K562 (cell line): ENCODE results near the gene POLR1A. TPM values are rescaled to one million over a fixed set of nuclear protein-coding genes. Genes with fewer than 3 reads are reported as not detected.
A peak's percentile ranks its signal among the peaks of the same experiment; 100 is the strongest.

Source experiments
- ATAC-seq: fragments of 200-7000 bp; cut with Tn5 transposase; 3 replicates; pipeline ENCODE4 v1.9.1; 2020; ENCODE audit warnings: moderate library complexity
- BruUV-seq: library from RNA; stranded (reverse); fragments of 400-500 nt; replicated peaks from 2 replicates; lab custom pipeline; 2021; lab: Mats Ljungman, UMichigan
- CTCF ChIA-PET: fragments of 300-600 bp; formaldehyde crosslinking; extraction: SDS; loops from one replicate; lab custom pipeline; 2021; ENCODE audit warnings: low intra/inter-chr PET ratio; lab: Yijun Ruan, JAX
- POLR2A ChIA-PET: fragments of 300-600, 350-650 bp; sonication (Branson Sonifier 250); formaldehyde crosslinking; extraction: SDS; loops from one replicate; lab custom pipeline; 2021; ENCODE audit warnings: antibody characterized with exemption, inconsistent platforms; lab: Yijun Ruan, JAX
- DNase-seq, 4 experiments: peaks; one replicate each; pipeline versions ENCODE4 v3.0.0 to v3.0.0-alpha.2; 2011 to 2018; ENCODE audit warnings: low spot score in 3 of 4, mixed read lengths in 3 of 4; ENCODE audit errors: extremely low read depth in 1 of 4
- FAIRE-seq: peaks from 2 replicates; lab custom pipeline; 2011; peaks lifted over from hg19 to GRCh38; lab: Jason Lieb, UNC
- H2AFZ ChIP-seq: 2 replicates; pipeline ENCODE4 v1.6.0; 2011; ENCODE audit warnings: low read depth, low read length, control low read depth, inconsistent platforms
- H3K27ac ChIP-seq: fragments of 200-600 bp; 3 replicates; pipeline ENCODE4 v1.8.0; 2011; ENCODE audit warnings: low read depth, mild to moderate bottlenecking, control low read depth, inconsistent platforms, low read length, moderate library complexity, mixed read lengths; ENCODE audit errors: extremely low read depth
- H3K27me3 ChIP-seq, 2 experiments: fragments of 300-600 bp in 1 of 2; 2 replicates in 1 of 2; 3 replicates in 1 of 2; pipeline versions ENCODE4 v1.6.0 to v1.8.0; 2011; ENCODE audit warnings: inconsistent platforms in 2 of 2, low read length in 2 of 2, mild to moderate bottlenecking in 1 of 2, mixed read lengths in 1 of 2, moderate library complexity in 1 of 2; ENCODE audit not compliant: control insufficient read depth in 2 of 2, insufficient read depth in 2 of 2
- H3K36me3 ChIP-seq: fragments of 300-600 bp; 3 replicates; pipeline ENCODE4 v1.8.0; 2011; ENCODE audit warnings: mild to moderate bottlenecking, low read length, inconsistent platforms; ENCODE audit not compliant: control insufficient read depth, insufficient read depth
- H3K4me1 ChIP-seq, 2 experiments: fragments of 200-600 bp in 1 of 2; replicated peaks in 1 of 2; 2 replicates in 1 of 2; 3 replicates in 1 of 2; pipeline versions ENCODE4 v1.5.1 to v1.8.0; 2011; ENCODE audit warnings: inconsistent platforms in 2 of 2, low read length in 2 of 2, mild to moderate bottlenecking in 1 of 2, mixed read lengths in 1 of 2, moderate library complexity in 1 of 2; ENCODE audit not compliant: control insufficient read depth in 2 of 2, insufficient read depth in 2 of 2
- H3K4me2 ChIP-seq: 2 replicates; pipeline ENCODE4 v1.6.1; 2011; ENCODE audit warnings: low read length, control low read depth, inconsistent platforms, mixed read lengths; ENCODE audit not compliant: insufficient read depth
- H3K4me3 ChIP-seq: fragments of 200-600 bp; sonication (generic), shearing (Covaris generic); 2 replicates; pipeline ENCODE4 v1.5.1; 2016; ENCODE audit warnings: control low read depth, inconsistent platforms
- H3K79me2 ChIP-seq: fragments of 200-600 bp; 3 replicates; pipeline ENCODE4 v1.8.0; 2011; ENCODE audit warnings: low read length, inconsistent platforms; ENCODE audit not compliant: control insufficient read depth, insufficient read depth
- H3K9ac ChIP-seq, 2 experiments: 2 replicates each; pipeline versions ENCODE4 v1.6.0 to v1.6.1; 2011; ENCODE audit warnings: low read depth in 2 of 2, low read length in 2 of 2, control low read depth in 1 of 2, inconsistent platforms in 1 of 2, mild to moderate bottlenecking in 1 of 2, mixed read lengths in 1 of 2; ENCODE audit not compliant: insufficient read depth in 1 of 2
- H3K9me1 ChIP-seq: one replicate; pipeline ENCODE4 v1.6.0; 2011; ENCODE audit warnings: inconsistent platforms, mild to moderate bottlenecking, low read length, moderate library complexity; ENCODE audit not compliant: control insufficient read depth, insufficient read depth
- H3K9me3 ChIP-seq: replicated peaks from 2 replicates; pipeline ENCODE4 v1.5.1; 2011; ENCODE audit warnings: low read depth, low read length, inconsistent platforms; ENCODE audit not compliant: control insufficient read depth, insufficient read depth
- H4K20me1 ChIP-seq: replicated peaks from 2 replicates; pipeline ENCODE4 v1.6.1; 2011; ENCODE audit warnings: low read length, inconsistent platforms, mixed read lengths; ENCODE audit not compliant: control insufficient read depth, insufficient read depth
- CHD2 ChIP-seq: IDR thresholded peaks from 2 replicates; pipeline ENCODE4 v1.6.1; 2011; ENCODE audit warnings: low read depth, low read length
- DNMT1 ChIP-seq: fragments of 450-650 bp; IDR thresholded peaks from 2 replicates; pipeline ENCODE4 v1.6.1; 2016; ENCODE audit warnings: antibody characterized with exemption, mild to moderate bottlenecking
- HMG20B ChIP-seq: fragments of 250-450 bp; sonication (Bioruptor Pico); IDR thresholded peaks from 2 replicates; pipeline ENCODE4 v1.5.0; 2021; ENCODE audit warnings: mild to moderate bottlenecking
- NFRKB ChIP-seq: fragments of 450-650 bp; IDR thresholded peaks from 2 replicates; pipeline ENCODE4 v1.6.1; 2016; ENCODE audit warnings: low read depth
- POLR2A ChIP-seq: fragments of 450-650 bp; conservative IDR thresholded peaks from 2 replicates; pipeline ENCODE4 v1.6.1; 2016
- POLR2AphosphoS5 ChIP-seq: IDR thresholded peaks from 2 replicates; pipeline ENCODE4 v1.6.1; 2011; ENCODE audit warnings: mild to moderate bottlenecking, low read depth, low read length, moderate library complexity; ENCODE audit not compliant: control insufficient read depth, insufficient read depth
- POLR2G ChIP-seq: fragments of 200-400 bp; formaldehyde crosslinking; IDR thresholded peaks from 2 replicates; pipeline ENCODE4 v1.6.1; 2017; ENCODE audit warnings: low read depth, mild to moderate bottlenecking, antibody characterized with exemption, low read length, moderate library complexity
- SMARCE1 ChIP-seq: fragments of 450-650 bp; IDR thresholded peaks from 2 replicates; pipeline ENCODE4 v1.7.1; 2016; ENCODE audit warnings: mild to moderate bottlenecking
- U2AF2 ChIP-seq: fragments of 200-400 bp; formaldehyde crosslinking; optimal IDR thresholded peaks from 2 replicates; pipeline ENCODE3; 2017; ENCODE audit warnings: low read depth, mild to moderate bottlenecking, low read length
- YBX1 ChIP-seq: fragments of 450-650 bp; IDR thresholded peaks from 2 replicates; pipeline ENCODE4 v1.7.1; 2016; ENCODE audit warnings: mild to moderate bottlenecking
- ZNF695 ChIP-seq: fragments of 450-650 bp; formaldehyde crosslinking; IDR thresholded peaks from 2 replicates; pipeline ENCODE4 v1.4.0; 2020; ENCODE audit warnings: mild to moderate bottlenecking, moderate library complexity
- WGBS: fragments of 100-300 bp; shearing (Covaris generic); methylation state at CpG from one replicate; pipeline ENCODE4 v1.1.6; 2016; ENCODE audit warnings: low coverage, mixed read lengths; ENCODE audit not compliant: insufficient coverage; ENCODE audit errors: missing lambda C conversion rate; 5-methylcytosine and 5-hydroxymethylcytosine counted together
- in situ Hi-C: fragments of 300-500 bp; cut with MboI; formaldehyde crosslinking; loops from 4 replicates; pipeline ENCODE4 v1.15.0; 2018; ENCODE audit warnings: inconsistent platforms, mixed read lengths
- intact Hi-C: fragments of 100-400 bp; cut with micrococcal nuclease; formaldehyde crosslinking; loops from 2 replicates; pipeline ENCODE4 v1.14.2; 2022
- polyA plus RNA-seq, 8 experiments: library from polyadenylated mRNA; depleted of rRNA in 4 of 8; stranded (reverse) in 5 of 8; unstranded in 3 of 8; fragments of >200 nt; fragmentation: Nextera tagmentation in 2 of 8; fragmentation: Illumina TruSeq in 1 of 8; extraction: Ambion mirVana in 2 of 8; extraction: Trizol in 1 of 8; gene quantifications; 2 replicates each; pipeline versions ENCODE4 v1.2.1 to v1.2.3, GENCODE V29; 2011 to 2014; ENCODE audit warnings: inconsistent platforms in 1 of 8, missing spikeins in 1 of 8
- total RNA-seq, 7 experiments: library from RNA; depleted of rRNA in 6 of 7; stranded (reverse); fragments of >200 nt in 6 of 7; fragmentation: Illumina TruSeq in 2 of 7; extraction: Trizol in 2 of 7; gene quantifications; 2 replicates each; pipeline versions ENCODE4 v1.2.1 to v1.2.3, GENCODE V29; 2011 to 2021; ENCODE audit warnings: low replicate concordance in 1 of 7
- TF ChIP-seq, protein P1 (sequence below): fragments of 250-450 bp; sonication (Bioruptor Pico); IDR thresholded peaks from 2 replicates; pipeline ENCODE4 v1.6.1; 2021; ENCODE audit warnings: mild to moderate bottlenecking
- TF ChIP-seq, protein P2 (sequence below): sonication (generic); formaldehyde crosslinking; IDR thresholded peaks from 2 replicates; pipeline ENCODE4 v1.8.1; 2023; ENCODE audit warnings: mild to moderate bottlenecking, missing genetic modification reagents

Gene POLR1A
- total and polyA plus RNA-seq, 9 of the 15 experiments (the other 6 are each of a cell fraction or from before 2014, with no cell fraction given): 3.0 to 72.1 (median 21.8) TPM

DNA sequence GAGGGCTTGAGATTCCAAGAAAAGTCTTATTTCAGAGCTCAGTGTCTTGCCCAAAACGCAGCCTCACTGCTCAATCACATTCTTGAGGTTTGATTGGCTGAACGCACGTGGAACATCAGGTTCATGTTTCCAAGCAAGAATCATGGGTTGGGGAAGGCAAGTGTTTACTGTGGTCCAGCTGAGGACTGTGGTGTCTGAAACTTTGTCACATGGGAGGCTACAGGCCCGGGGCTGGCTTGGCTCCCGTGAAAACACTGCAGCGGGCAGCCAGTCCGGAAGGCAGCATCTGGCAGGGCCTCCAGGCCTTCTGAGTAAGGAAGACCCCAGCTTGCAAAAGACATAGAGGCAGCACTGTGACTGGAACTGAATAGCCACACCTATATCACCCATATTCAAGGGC, 84.7 kb downstream of the POLR1A start:
- no peak for TF ChIP-seq U2AF2
- TF ChIP-seq HMG20B (CRISPR knock-in tag): no peak
- TF ChIP-seq POLR2AphosphoS5: 0 out of 2 replicates have a peak, but pooled peaks have one; percentile 11
- TF ChIP-seq, protein P1, sequence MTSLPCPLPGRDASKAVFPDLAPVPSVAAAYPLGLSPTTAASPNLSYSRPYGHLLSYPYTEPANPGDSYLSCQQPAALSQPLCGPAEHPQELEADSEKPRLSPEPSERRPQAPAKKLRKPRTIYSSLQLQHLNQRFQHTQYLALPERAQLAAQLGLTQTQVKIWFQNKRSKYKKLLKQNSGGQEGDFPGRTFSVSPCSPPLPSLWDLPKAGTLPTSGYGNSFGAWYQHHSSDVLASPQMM (CRISPR knock-in tag): no peak
- no peak for TF ChIP-seq DNMT1
- no peak for TF ChIP-seq ZNF695 (CRISPR knock-in tag)
- no peak for TF ChIP-seq SMARCE1
- TF ChIP-seq, protein P2, sequence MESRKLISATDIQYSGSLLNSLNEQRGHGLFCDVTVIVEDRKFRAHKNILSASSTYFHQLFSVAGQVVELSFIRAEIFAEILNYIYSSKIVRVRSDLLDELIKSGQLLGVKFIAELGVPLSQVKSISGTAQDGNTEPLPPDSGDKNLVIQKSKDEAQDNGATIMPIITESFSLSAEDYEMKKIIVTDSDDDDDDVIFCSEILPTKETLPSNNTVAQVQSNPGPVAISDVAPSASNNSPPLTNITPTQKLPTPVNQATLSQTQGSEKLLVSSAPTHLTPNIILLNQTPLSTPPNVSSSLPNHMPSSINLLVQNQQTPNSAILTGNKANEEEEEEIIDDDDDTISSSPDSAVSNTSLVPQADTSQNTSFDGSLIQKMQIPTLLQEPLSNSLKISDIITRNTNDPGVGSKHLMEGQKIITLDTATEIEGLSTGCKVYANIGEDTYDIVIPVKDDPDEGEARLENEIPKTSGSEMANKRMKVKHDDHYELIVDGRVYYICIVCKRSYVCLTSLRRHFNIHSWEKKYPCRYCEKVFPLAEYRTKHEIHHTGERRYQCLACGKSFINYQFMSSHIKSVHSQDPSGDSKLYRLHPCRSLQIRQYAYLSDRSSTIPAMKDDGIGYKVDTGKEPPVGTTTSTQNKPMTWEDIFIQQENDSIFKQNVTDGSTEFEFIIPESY (CRISPR knock-in tag): no peak
- TF ChIP-seq NFRKB: no peak
- 0 out of 2 replicates have a peak, but pooled peaks have one; percentile 31 for TF ChIP-seq POLR2A
- TF ChIP-seq POLR2G: 0 out of 2 replicates have a peak, but pooled peaks have one; percentile 34
- no peak for TF ChIP-seq CHD2
- TF ChIP-seq YBX1: no peak
- FAIRE-seq: no peak
- Histone ChIP-seq H3K36me3 (peaks cover 22% of the 10 kb centered on the region; the same call in 2 of the 3 replicates), H3K9me3 (no peaks in the 10 kb centered on the region), H3K4me3 (no peak overlapping the region), H2AFZ (no peak overlapping the region), H3K79me2 (no peaks in the 10 kb centered on the region), H3K4me2 (no peak overlapping the region), H3K9ac (0 out of 4 replicates have a peak overlapping the region, but pooled peaks of 1 of the 2 experiments have one; percentile 43), H3K9me1 (peaks cover 4% of the 10 kb centered on the region), H3K27ac (no peak overlapping the region), H3K4me1 (peaks cover 9 to 28% of the 10 kb centered on the region in 2 experiments; a peak in 4 of 5 replicates), H4K20me1 (no peaks in the 10 kb centered on the region), H3K27me3 (no peaks in the 10 kb centered on the region)
- CTCF ChIA-PET: interaction anchor here (0.6 kb wide), 1 partner anchor 235 kb away, joined by 5 read pairs; no protein-coding TSS in a partner anchor
- POLR2A ChIA-PET: no interaction called here
- intact Hi-C loops (no loop called here), in situ Hi-C loops (no loop called here)
- 53% methylated on average over 7 of the region's 7 CpGs for WGBS
- ATAC-seq: no peak; the same call in 2 of the 3 replicates
- no peak for DNase-seq
- no TSS peak for BruUV-seq
